HG03439 (cell line): ENCODE results near the gene UCN2.
"Not testable (repeated sequence)": the region's sequence is repeated elsewhere in the genome, so short reads cannot be mapped to it uniquely, and the experiment has no call there.

ENCODE experiments used
- ATAC-seq: cut with Tn5 transposase; IDR thresholded peaks from one replicate; pipeline ENCODE4 v1.9.1; 2021; ENCODE audit warnings: mild to moderate bottlenecking, moderate library complexity; ENCODE audit not compliant: unreplicated experiment

The UCN2 gene

DNA sequence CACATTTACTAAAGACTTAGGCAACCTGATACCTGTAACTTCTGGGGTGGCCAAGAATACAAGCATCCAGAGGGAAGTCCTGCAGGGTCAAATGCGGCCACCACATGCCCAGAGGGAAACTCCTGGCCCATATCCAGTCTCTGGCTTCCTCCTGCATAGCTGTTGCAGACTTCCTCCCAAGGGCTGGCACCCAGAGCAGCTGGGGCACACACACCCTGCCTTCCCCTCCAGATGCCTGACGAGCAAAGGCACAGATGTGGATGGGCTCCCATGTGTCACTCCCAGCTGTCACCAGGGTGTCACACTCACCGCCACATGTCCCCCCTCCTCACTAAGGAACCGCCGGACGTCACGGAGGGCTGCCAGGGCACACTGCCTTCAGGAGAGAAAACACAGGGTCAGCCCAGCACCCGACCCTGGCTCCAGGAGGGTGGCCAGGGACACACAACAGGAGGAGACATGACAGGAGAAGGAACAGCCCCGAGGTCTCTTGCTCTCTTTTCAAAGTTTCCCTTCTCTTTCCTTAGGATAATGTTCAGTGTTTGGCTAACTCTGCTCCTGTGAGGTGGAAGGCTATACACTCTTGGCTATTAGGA lies 20.2 kb downstream of the UCN2 start:
- no peak for ATAC-seq

DNA sequence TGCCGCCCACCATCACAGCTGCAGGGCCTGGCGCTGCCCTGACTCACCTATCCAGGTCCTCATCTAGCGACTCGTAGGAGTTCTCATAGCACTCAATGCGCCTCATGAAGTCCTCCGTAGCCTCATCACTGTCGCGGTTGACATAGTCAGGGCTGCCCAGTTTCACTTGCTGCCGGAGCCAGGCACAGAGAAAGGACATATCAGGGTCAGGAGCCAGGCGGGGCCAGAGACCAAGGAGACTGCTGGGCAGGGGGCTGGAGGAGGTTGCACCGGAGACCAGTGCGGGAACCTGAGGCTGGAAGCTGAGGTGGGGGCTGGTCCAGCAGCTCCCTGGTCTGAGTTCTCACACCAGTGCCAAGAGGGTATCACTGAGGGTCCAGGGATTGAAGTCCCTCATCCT lies 25.1 kb downstream of the UCN2 start:
- no peak for ATAC-seq

DNA sequence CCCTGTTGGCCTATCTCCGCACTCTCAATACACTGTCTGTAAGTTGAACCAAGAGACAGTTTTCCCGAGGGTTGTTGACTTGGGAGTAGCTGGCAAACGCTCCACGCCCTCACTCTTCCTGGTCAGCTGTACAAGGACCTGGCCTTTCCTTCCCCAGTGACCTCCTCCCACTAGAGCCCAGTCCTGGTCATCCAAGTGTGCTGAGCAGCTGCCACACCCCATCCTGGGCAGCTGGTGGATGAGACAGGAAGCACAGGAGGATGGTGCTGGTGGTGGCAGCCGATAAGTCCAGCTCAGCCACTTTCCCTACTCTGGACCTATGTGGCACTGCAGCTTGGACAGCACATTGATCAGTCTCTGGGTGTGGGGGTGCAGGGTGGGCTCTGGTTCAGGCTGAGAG lies 26.8 kb downstream of the UCN2 start:
- no peak for ATAC-seq

DNA sequence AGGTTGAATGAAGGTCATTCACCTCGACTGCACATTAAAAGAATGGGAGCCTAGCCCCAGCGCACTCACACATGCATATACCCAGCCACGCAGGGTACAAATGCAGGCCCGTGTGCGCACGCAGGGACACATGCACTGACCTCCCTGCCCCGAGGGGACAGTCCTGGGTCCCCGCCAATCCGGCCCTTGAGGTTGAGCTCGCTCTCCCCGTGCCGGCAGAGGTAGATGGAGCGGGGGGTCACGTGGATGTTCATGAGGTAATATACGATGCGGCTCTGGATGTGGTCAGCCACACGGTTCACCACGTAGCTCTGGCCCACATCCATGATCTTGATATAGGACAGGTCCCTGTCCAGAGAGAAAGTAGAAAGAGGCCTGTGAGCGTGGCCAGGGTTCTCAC lies 27.5 kb downstream of the UCN2 start:
- no peak for ATAC-seq

DNA sequence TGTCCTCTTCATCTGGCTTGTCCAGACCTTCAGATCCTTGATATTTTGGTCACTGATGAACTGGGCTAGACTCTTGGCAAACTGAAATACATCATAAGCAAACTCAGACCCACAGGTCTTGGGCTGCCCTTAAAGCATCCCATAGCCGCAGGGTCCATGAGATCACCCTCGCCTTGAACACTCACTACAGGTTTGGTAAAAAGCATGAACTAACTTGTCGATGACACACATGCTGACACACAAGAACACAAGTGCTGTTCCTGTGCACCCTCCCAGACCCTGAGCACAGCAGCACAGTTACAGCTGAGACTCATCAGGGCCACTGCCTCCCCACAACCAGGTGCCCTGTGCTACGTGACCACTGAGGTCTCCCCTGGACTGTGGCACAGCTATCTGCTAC lies 28.0 kb downstream of the UCN2 start:
- ATAC-seq = no peak

DNA sequence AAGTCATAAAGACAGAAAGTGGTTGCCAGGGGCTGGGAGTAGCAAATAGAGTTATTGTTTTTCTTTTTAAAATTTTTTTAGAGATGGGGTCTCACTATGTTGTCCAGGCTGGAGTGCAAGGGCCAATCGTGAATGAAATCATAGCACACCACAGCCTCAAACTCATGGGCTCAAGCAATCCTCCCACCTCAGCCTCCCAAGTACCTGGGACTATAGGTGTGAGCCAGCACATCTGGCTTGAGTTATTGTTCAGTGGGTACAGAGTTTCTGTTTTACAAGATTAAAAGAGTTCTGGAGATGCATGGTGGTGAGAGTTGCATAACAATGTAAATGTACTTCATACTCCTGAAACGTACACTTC lies 30.6 kb downstream of the UCN2 start:
- no peak for ATAC-seq

DNA sequence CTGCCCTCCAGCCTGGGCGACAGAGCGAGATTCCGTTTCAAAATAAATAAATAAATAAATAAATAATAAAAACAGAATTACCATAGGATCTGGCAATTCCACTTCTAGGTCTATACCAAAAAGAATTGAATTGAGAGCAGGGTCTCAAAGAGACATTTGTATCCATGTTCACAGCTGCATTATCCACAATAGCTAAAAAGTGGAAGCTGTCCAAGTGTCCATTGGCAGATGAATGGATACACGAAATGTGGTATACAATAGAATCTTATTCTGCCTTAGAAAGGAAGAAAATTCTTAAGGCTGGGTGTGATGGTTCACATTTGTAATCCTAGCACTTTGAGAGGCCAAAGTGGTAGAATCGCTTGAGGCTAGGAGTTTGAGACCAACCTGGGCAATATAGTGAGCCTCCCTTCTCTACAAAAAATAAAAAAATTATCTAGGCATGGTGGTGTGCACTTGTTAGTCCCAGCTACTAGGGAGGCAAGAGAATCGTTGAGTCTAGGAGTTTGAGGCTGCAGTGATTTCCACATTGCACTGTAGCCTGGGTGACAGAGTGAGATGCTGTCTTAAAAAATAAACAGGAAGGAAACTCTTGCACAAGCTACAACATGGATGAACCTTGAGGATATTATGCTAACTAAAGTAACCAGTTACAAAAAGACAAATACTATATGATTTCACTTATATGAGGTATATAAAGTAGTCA lies 31.2 kb downstream of the UCN2 start:
- no peak for ATAC-seq

DNA sequence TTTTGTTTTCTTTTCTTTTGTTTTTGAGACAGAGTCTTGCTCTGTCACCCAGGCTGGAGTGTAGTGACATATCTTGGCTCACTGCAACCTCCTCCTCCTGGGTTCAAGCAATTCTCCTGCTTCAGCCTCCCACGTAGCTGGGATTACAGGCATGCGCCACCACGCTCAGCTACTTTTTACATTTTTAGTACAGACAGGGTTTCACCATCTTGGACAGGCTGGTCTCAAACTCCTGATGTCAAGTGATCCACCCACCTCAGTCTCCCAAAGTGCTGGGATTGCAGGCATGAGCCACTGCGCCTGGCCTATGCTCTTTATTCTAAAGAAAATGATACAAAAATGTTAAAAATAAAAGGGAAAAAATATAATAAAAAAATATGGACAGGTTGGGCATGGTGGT lies 32.9 kb downstream of the UCN2 start:
- ATAC-seq = not testable (repeated sequence)

DNA sequence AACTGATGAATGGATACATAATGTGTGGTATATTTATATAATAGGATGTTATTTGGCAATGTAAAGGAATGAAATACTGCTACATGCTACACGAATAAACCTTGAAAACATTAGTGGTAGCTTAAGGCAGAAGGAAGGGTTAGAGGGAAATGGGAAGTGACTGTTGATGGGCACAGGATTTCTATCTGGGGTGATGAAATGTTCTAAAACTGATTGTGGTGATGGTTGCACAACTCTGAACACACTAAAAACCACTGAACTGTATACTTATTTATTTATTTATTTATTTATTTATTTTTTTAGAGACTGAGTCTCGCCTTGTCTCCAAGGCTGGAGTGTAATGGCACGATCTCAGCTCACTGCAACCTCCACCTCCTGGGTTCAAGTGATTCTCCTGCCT lies 34.8 kb downstream of the UCN2 start:
- ATAC-seq = no peak

DNA sequence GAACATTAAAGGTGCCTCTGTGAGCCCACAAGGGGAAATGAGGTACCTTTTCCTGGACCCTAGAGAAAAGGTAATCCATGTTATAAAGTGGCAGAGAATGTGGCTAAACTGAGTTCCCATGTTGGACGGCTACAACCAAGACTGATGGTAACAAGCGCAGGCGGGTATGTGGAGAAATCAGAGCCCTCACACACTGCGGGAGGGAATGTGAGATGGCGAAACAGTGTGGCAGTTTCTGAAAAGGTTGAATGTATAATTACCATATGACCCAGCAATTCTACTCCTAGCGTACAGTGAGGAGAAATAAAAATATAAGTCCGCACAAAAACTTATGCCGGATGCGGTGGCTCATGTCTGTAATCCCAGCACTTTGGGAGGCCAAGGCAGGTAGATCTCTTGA lies 35.5 kb downstream of the UCN2 start:
- ATAC-seq = no peak

DNA sequence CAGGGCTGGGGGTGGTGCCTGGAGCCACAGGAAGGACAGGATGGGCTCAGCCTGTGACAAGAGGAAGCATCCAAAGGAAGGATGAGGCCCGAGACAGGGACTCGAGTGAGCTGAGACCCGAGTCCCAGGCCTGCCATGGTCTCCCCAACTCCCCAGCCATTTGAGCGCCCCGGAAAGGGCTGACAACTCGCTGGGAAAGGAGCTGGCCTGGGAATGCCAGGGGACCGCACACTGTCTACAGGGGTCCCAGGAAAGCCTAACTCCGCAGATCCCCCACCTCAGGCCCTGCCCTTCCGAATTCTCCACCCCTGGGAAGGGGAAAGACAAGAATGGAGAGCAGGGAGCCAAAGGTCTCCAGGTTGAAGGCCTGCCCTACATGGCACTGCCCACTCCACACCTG lies 38.6 kb downstream of the UCN2 start:
- ATAC-seq = no peak

DNA sequence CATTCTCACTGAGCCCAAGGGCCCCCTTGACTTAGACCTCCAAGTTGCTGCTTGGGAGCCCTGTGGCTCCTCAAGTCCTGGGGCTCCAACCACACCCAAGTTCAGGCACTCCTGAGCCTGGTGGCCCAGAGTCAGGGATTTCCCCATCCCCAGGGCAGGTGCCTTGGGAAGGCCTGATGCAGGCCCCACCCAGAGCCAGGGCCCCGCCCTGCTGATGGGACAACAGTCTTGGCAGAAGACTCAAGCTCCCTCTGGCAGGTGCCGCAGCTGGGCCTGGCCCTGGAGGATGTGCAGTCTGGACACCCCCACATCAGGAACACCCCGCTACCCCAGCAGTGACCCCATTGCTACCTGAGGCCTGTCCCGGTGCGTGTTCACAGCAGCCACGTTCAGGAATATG lies 41.9 kb downstream of the UCN2 start:
- ATAC-seq = no peak

DNA sequence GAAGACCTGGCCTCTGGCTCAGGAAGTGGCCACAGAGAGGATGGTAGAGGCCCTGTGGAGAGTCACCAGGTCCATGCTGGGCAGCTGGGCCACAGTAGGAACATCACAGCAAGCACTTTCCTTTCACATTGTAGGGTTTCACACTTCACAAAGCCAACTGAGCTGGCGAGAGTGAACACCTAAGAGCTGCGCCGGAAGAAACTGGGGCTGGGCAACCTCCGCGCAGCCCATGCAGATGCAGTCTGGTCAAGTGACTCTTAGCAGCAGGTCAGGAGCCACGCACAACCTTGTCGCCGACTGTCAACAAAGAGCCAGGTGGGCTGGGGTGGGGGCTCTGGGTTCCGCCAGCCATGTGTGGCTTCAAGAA lies 44.3 kb downstream of the UCN2 start:
- no peak for ATAC-seq

DNA sequence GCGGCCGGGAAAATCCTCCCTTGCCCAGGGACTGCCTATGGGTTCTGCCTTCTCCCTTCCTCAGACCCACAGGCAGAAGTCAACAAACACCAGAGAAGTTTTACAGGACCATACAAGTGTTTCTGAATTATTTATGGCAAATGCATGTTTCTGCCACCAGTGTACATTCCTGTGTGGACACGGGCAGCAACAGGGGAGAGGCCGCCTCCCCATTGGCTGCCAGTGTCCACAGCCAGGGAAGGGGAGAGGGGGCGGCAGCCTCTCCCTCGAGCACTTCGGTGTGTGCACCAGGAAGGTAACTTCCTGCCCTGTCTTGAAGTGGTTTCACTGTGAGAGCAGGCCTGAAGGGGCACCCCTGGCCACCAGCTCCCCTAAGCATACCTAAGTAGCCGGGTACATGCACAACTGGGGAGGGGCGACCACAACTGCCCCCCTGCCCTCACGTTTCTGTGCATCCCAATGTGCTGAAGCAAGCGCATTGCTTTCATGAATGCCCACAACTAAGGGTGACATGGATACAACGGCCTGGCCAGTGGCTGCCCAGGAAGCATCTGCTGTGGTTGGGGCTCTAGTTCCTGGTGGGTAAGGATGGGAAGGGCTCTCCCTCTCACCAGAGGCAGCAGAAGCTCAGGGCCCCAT lies 44.8 kb downstream of the UCN2 start:
- ATAC-seq = no peak

DNA sequence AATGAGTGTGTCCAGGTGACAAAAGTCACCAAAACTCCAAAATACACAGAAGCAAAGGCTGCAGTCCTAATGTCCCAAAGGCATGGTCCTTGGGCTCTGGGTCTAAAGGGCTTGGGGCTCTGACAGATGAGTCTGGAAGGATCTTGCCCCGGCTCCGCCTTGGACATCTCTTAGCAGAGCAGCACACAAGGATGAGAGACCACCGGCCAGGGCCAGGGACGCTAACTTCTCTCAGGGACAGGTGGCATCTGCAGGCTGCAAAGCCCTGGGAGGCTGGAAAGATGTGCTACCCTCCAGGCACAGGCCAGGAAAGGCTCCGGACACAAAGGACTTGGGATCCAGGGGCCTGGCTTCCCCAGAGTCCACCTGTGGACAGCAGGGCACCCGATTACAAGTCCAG lies 45.5 kb downstream of the UCN2 start:
- no peak for ATAC-seq

DNA sequence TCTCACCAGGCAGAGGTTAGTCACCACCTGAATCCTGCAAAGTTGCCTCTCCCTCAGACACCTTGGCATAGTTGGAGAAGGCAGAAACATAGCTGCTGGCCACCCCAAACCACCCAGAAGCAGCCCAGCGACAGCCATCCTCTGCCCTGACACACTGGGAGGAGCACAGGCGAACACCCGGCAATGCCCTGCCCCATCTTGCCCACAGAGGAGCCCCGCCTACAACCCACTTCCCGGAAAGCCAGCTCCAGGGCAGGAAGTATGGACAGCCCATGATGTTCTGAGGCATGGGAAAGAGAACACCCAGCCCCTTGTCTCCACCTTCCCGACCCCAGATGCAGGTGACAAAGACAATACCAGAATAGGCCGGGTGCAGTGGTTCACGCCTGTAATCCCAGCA lies 47.0 kb downstream of the UCN2 start:
- no peak for ATAC-seq

DNA sequence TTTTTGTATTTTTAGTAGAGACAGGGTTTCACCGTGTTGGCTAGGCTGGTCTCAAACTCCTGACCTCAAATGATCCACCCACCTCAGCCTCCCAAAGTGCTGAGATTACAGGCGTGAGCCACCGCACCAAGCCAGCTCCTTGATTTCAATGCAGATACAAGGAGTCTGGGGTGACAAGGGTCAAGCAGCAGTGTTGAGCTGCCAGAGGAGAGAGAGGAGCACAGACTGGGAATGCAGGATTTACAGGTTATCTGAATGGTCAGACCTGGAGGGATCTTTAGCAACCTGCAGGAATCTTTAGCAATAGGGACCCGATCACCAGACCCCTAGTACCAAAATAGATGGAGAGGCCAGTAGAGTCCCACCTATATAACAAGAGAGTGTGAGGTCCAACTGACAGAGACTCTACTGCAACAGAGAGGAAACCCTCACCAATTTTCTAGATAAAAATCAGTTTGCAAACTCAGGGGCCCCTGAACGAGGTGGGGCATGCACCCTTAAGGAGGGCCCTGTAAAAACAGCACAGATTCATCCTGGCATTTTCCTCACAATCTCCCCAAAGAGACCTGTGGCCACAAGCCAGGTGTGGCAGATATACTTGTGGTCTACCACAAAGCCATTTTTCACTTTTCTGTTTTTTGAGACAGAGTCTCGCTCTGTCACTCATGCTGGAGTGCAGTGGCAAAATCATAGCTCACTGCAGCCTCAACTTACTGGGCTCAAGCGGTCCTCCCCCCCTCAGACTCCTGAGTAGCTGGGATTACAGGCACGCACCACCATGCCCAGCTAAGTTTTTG lies 49.0 kb downstream of the UCN2 start:
- no peak for ATAC-seq
